ENCODE measurements around the gene PRDM16.

- TF ChIP-seq POLR2A (IDR thresholded peaks at IDR 0.05) (no peak), CTCF (IDR thresholded peaks at IDR 0.05) (no peak)
Observed at GRCh38 chr1:3153197-3153596, 84.2 kb downstream of the PRDM16 start.

Measured in thyroid gland (tissue), 4 donors.